Non-pigmented ciliary epithelial cell (primary cell): ENCODE results near the gene PPFIA1.

ENCODE experiments used
- DNase-seq: peaks from one replicate; pipeline ENCODE4 v3.0.0-alpha.2; 2010; ENCODE audit warnings: low read depth

The PPFIA1 gene

DNA sequence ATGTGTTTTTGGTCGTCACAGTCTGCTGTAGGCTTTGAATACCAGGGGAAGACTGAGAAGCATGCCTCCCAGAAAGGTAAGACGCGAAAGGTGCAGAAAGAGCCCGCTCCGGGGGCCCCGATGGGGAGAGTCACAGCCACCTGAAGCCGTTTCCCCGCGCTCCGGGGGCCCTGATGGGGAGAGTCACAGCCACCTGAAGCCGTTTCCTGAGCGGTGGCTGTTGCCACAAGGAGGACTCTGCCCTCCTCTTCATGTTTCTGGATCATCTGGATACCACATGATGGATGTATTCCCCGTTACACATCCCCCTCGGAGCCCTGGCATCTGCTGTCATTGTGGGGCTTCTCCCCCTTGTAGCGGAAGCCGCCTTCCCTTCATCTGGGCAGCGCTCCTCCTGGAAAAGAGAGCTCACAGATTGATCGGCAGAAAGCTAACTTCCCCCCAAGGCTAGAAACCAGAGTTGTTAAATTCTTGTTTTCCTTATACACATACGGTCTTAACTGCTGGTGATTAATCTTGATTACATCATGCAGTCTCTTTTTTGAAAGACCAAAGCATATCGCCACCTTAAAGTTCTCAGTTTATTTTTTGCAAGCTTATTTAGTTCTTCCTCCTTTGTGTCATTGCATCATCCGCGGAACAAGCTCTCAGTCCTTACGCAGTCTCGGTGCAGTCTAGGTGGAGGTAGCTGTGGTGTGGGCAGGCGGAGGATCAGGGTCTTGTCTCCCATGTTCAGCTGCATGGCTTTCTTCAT is 145.3 kb downstream of the PPFIA1 start:
- DNase-seq: peak; percentile 9

DNA sequence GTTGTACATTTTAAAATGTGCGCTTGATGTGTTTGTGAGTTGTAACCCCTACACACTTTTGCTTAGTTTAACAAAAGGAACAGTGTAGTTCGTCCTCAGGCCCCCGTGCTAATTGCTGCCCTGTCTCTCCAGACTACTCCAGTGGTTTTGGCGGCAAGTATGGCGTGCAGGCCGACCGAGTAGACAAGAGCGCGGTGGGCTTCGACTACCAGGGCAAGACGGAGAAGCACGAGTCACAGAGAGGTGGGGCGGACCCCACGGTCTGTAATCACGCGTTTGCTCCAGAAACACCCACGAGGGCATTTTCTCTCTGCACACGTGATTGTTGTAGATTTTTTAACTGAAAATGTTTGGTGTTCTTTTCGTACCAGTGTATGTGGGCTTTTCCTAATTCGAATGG is 146.4 kb downstream of the PPFIA1 start:
- no peak for DNase-seq

DNA sequence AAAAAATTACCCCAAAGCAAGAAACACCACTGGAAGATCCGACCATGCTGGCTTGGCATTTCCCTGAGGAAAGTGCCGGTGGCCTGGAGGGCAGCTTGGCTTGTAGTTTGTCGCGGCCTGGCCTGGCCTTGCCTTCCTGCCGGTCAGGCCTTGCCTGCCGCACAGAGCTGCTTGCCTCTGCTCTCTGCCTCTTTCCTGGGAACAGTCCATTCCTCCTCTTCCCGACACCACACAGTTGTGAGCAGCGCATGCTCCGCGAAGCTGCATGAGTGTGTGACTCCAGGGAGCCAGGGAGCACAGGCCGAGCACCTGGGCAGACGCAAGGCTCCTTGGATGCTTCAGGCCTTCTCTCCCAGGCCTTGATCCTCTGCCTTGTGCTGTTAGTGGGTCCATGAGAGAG is 147.6 kb downstream of the PPFIA1 start:
- DNase-seq: no peak

DNA sequence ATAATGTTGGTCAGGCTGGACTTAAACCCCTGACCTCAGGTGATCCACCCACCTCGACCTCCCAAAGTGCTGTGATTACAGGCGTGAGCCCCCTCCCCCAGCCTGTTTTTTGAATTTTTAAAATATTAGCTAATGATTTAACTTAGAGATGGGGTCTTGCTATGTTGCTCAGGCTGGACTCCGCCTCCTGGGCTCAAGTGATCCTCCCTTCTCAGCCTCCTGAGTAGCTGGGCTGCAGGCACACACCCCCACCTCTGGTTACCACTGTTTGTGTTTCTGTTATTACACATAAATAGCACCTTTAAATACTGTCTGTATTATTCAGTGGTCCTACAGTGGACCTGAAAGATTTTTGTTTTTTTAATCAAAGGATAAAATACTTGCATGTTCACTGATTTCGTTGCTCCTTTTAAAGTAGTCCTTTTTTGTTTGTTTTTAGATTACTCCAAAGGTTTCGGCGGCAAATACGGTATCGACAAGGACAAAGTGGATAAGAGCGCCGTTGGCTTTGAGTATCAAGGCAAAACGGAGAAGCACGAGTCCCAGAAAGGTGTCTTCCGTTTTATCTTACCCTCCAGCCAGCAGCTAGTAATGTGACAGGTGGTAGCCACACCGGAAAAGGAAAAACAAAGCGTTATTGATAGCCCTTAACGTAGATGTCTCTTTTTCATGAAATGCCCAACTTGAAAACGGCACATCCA is 149.0 kb downstream of the PPFIA1 start:
- no peak for DNase-seq

DNA sequence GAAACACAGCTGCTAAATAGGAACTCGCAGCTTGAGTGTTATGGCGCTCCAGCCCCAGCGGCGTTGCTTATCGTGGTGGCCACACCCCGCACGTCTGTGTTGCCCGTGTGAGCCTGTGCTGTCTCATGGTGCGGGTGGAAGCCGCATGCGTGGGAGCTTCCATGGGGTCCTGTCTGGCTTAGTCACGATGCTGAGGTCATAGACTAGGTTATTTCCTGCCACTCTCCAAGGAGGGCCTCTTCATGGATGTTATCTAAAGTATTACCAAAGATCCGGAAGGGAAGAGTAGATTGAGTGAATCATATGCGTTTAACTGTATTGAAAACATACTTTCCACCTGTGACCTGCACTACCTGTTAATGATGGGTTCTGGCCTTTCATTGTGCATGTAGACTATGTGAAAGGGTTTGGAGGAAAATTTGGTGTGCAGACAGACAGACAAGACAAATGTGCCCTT is 149.5 kb downstream of the PPFIA1 start:
- peak; percentile 80 for DNase-seq

DNA sequence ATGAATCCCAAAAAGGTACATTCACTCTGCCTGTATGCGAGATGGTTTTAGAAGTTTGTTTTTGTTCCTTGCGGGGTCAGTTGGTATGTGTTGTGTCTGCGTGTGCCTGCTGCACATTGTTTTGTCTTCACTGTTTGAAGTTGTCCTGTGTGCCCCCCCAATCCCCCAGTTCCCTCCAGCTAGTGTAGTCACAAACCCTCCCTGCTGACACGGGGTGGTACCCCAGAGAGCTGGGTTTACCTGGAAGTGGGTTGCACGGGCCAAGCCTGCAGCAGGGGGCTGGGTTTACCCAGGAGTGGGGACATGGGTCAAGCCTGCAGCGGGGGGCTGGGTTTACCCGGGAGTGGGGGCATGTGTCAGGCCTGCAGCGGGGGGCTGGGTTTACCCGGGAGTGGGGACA is 150.0 kb downstream of the PPFIA1 start:
- no peak for DNase-seq

DNA sequence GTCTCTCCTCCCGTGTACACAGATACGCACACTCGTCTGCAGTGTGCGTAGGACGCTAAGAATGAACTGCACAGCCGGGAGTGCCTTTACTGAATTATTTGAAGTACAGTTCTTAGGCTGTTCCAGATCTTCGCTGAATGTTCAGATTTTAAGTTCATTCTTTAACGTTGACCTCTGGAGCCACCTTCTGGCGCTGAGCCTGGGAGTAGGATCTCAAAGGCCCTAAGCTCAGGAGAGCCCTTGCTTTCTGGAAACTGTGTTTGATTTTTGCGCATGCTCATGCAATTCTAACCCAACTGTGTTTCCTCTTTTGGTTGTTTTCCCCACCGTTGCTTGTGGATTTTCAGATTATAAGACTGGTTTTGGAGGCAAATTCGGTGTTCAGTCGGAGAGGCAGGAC is 150.6 kb downstream of the PPFIA1 start:
- DNase-seq: no peak

DNA sequence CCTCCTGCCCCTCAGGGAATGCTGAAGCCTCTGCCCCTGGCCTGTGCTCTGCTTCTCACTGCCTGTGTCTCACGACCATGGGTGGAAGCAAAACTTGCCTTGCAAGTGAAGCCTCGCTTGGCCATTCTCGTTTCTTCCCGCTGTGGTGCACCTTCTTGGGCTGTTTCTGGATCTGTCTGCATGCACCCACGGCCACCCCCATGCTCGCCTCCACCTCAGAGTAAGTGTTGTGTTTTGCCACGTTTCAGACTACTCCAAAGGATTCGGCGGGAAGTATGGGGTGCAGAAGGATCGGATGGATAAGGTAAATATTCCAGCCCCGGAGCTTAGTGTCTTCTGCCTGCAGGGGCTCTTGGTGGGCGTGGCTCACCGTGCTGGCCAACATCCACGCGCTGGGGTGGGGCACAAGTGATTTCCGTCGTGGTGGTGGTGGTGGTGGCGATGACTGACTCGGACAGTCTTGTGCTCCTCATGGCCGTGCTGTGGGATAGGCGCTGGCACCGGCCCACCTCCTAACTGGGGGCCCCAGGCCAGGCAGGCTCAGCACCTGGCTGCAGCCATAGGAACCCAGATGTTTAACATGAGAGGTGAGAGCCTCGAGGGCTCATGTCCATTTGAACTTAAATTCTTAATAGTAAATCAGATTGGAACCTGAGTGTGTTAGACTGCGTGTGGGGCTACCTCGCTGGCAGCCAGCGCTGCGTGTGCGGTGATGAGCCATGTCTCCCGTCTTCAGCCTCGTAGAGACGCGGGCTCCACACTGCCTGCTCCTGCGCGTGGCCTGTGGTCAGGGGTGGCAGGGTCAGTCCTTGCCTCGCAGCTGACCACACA is 152.4 kb downstream of the PPFIA1 start:
- DNase-seq: no peak

DNA sequence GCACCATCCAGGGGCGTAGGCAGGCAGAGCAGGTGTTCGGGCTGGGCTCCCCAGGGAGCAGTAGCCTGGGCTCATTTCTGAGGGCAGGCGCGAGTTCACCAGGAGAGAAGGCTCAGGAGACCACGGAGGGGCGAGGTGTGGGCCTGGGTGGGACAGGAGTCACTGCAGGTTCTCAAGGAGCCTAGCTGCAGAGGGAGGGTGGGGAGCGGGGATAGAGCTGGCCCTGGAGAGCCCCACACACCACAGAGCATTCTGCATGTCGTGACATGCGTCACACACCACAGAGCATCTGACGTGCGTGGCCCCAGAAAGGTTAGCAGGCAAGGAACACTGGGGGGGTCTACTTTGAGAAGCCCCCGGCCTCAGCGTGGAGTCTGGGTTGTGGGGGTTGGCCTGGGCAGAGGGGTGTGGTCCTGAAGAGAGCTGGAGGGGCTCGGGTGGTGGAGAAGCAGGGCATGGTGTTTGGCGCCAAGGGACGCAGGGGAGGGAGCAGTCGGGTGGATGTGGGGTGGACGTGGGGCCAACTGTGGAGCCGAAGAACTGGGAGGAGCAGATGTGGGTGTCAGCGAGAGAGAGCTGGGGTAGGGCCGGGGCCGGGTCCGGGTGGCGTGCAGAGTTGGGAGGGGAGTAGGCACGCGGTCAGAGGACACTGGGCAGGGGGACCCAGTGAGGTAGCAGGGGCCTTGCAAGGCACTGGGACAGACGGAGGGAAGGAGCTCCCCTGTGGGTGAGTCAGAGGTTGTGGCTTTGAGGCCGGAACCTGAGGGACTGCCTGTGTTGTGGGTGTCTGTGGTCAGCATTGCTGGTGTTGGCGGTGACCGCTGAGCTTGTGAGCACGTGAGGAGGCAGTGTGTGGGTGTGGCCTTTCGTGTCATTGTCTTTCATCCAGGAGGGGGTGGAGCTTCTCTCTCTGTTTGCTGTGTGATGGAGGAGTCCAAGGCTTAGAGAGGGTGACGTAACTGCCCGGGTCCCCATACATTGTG is 153.3 kb downstream of the PPFIA1 start:
- DNase-seq: peak; percentile 80

DNA sequence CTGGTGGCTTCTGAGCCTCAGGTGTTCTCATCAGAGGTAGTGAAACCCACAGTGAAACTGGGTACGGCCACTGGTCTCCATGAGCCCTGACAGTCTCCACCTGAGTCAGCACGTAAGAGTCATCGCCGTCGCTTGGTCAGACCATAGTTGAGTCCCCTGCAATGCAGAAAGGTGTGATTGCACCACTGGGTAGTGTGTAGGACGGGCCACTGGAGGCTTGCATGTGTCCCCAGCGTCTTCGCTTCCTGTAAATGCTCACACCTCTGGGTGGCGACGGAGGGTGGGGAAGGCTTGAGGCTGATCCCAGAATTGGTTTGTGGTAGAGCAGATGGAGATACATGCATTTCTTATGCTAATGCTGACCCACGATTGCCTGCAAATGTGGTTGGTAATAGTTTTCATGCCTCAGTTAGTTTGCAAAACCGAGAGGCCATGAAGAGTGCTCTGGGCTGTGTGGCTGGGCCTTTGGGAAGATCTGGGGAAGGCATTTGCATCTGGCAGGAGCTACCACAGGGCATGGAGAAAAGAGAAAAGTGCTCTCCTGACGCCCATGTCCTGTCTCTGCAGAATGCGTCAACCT is 154.4 kb downstream of the PPFIA1 start:
- DNase-seq: no peak

DNA sequence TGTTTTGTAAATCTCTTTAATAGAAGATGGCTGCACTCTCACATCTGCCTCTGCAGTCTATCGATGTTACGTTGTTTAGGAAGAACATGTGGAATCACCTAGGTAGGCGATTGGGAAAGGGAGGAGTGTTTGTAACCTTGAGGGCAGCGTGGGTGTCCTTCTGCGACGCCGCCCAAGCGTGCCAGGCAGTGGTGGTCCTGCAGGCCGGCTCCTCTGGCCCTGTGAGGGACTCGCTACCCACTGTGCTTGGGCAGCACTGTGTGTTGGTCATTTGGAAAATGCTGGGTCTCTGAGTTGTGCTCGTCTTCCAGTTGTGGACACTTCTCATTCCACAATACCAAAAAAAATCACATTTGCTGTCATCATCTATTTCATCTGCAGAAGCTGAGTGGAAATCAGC is 156.9 kb downstream of the PPFIA1 start:
- no peak for DNase-seq

DNA sequence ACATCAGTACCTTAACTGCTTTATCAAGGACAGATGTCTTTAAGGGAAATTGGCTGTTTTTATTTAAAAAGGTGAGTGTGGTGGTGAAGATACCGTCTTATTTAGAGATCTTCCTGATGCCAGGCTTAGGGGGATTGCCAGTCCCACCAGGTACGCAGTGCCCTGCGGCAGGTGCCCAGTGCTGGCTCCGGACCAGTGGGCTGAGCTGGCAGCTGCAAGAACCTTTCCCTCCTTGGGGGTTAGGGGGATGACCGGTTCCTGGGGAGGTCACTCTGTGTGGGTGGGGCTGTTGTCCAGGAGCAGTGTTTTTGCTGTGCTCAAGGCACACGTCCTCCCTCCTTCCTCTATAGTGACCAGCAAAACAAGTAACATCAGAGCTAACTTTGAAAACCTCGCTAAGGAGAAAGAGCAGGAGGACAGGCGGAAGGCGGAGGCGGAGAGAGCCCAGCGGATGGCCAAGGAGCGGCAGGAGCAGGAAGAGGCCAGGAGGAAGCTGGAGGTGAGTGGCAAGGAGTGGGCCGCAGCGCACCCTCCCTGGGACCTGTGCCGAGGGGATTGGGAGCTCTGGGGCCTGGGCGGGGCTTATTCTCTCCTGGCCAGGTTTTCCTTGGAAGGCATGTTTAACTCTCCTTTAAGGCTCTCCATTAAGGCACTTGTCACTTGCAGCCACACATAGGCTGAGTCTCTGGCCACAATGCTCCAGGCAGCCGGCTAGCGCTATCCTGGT is 158.4 kb downstream of the PPFIA1 start:
- DNase-seq: no peak

DNA sequence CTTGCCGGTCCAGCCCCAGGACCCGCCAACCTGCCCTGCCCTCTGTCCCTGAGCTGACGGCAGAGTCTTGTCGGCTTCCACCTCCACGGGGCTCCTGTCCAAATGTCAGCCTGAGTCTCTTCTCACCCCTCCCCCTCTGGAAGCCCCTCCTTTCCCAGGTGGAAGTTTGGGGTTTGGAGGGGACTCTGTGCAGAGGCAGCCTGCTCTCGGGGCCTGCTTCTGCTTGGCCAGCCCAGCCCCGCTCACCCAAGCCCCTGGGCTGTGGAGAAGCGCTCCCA is 158.9 kb downstream of the PPFIA1 start:
- no peak for DNase-seq

DNA sequence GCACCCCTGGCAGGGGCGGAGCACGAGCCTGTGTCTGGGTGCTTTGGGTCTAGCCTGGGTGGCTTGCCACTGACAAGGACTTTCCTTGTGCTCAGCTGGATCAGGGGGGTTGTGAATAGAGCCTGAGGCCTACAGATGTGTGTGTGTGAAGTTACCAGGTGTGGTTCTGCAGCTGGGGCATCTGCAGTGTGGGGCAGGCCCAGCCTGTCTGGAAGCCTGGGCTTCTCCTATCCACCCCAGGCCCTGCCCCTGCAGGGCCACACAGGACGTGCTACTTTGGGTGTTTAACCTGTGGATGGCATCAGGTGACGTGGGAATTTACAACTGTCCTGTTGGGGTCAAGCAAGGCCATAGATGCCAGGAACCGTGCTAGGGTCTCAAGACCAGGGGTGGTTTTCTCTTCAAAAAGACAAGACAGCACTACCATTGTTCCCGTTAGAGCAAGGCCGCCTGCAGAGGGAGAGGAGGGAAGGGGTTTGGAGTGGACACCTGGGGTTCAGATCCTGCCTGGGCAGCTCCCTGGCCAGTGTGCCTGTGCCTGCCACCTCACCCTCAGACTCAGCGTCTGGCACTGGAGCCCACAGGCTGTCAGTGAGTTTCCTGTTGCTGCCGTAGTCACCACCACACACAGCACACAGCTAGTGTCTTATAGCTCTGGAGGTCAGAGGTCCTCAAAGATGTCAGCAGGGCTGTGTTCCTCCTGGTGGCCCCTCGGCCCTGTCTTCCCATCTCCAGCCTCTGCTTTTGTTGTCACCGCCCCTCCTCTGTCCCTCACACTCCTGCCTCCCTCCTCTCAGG is 159.4 kb downstream of the PPFIA1 start:
- DNase-seq: no peak

DNA sequence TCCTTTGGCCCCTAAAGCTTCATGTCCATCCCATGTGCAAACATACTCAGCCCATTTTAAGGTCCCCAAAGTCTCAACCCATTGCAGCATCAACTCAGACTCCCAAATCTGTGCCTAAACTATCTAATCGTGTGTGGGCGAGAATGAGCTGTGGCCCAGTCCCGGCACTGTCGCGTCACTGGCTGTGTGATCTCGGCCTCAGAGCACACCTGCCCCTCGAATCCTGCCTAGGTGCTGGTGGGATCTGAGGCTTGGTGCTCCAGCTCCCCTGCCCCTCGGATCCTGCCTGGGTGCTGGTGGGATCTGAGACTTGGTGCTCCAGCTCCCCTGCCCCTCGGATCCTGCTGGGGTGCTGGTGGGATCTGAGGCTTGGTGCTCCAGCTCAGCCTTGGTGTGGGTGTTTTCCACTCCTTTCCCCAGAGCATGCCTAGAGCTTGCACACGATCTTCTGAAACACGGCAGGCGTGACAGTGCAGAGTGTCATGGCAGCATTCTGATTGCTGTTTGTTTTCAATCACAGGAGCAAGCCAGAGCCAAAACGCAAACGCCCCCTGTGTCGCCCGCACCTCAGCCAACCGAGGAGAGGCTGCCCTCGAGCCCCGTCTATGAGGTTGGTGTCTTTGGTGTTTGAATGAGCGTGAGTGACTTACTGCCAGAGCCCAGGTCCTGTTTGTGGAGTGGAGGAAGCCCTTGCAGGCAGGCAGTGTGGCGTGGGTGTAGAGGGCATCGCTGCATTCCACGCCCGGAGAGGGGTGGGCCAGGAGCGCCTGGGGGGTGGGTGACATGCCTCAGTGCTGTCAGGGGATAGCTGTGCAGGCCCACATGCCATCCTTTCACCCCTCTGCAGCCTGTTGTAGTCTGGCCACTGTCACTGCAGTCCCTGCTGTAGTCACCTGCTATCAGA is 160.4 kb downstream of the PPFIA1 start:
- no peak for DNase-seq

DNA sequence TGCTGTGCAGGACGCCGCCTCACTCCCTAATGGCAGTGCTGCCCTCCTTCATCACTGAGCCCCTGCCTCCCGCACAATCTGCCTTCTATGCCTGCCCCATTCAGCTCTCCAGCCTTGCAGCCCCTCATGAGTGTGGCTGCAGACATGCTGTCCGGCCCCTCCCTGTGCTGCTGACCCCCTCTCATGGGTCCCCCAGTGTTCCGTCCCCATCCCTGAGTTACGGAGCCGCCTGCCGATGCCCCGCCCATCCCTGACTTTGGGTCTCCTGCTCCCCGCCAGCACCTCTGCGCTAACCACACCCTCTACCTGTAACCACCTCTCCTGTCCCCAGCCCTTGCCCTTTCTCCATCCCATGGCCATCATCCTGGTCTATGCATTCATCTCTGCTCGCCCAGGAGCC is 161.1 kb downstream of the PPFIA1 start:
- DNase-seq: no peak

DNA sequence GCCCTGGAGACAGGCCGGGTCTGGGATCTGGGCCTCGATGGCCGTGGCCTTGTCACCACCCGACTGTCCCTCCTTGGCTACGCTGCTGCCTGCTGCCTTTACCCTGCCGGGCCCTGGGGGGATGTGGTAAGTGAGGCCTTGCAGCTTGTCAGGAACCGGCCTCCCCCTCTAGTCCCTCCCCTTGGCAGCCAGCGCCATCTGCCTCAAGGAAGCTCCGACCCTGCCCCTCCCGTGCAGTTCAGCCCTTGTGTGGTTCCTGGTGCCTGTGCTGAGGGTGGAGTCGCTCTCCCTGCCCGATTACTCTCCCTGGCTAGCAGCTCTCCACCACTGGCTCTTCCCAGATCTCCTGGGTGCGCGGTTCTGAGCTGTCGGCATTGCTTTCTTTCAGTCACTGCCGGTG is 161.6 kb downstream of the PPFIA1 start:
- no peak for DNase-seq

DNA sequence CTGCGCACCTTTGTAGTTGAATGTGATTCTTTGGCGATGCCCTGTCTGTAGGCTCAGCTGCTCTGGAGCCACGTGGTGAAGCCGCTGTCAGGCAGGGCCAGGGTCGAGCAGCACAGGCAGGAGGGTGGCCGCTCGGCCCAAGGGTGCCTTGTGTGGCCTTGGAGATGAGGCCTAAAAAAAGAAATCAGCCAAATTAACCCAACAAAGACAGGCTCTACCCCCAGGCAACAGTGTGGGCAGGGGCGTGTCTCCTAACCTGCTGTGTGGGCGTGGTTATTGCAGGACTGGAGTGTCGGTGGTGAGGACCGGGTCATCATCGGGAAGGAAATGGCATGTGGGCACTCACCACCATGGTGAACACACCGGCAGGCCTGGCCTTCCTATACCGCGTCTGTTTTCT is 162.1 kb downstream of the PPFIA1 start:
- DNase-seq: no peak

DNA sequence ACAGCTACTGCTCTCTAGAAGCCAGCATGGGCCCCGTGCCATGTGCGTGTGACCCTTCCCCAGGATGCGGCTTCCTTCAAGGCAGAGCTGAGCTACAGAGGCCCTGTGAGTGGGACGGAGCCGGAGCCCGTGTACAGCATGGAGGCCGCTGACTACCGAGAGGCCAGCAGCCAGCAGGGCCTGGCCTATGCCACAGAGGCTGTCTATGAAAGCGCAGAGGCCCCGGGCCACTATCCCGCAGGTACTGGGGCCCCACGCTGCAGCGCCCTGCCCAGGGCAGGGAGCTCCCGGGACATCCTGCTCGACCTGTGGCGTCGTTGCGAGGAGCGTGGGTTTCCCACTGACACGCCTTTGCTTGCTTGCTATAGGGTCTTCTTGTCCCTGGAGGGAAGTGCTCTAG is 162.5 kb downstream of the PPFIA1 start:
- DNase-seq: no peak
